ENCODE data around the gene DLG2. TPM values are rescaled to one million over a fixed set of nuclear protein-coding genes. Genes with fewer than 3 reads are reported as not detected.
A peak's percentile ranks its signal among the peaks of the same experiment; 100 is the strongest.

The DLG2 gene
- total RNA-seq, 1 donor from 2014 or later, result 6.7 TPM

DNA sequence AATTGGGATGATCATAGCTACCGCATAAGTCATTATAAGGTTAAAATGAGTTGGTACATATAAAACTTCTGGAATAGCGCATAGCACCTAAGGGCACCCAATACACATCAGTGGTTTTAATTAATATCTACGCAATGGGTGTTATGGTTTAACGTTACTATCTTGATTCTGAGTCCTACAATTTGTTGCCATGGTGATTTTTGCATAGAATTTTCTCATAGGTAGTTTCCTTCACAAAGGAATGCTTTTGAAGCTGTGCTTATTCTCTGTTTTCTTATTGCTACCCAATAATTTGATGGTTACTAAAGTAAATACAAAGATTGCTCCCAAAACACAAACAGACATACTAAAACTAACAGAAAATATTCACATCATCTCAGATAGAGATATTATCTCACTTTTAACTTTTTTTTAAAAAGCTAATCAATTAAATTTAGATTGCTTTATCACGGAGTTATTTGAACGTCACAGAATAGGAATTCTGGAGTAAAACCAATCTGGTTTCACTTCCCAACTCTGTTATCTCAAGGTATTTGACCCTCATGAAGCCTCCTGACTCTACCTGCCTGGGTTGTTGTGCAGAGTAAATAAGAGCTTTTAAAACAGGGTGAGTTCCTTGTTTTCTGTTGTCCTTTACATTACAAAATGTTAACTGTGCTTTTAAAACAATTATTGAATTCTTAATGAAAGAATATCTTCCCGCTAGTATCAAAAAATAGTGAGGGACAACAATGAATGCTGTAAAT lies 1705.5 kb downstream of the DLG2 start:
- Mint-ChIP-seq H3K36me3 (no peaks in the 10 kb centered on the region), H3K27me3 (ENCODE audit: low read depth) (no peaks in the 10 kb centered on the region), H3K4me3 (no peak overlapping the region), H3K9me3 (peaks cover 4% of the 10 kb centered on the region), H3K27ac (peak overlapping the region; percentile 32), H3K4me1 (peaks cover 28% of the 10 kb centered on the region)
- no peak for DNase-seq (ENCODE audit: low spot score in 2 of 2, unreplicated experiment in 2 of 2)
- TF ChIP-seq, protein P1, sequence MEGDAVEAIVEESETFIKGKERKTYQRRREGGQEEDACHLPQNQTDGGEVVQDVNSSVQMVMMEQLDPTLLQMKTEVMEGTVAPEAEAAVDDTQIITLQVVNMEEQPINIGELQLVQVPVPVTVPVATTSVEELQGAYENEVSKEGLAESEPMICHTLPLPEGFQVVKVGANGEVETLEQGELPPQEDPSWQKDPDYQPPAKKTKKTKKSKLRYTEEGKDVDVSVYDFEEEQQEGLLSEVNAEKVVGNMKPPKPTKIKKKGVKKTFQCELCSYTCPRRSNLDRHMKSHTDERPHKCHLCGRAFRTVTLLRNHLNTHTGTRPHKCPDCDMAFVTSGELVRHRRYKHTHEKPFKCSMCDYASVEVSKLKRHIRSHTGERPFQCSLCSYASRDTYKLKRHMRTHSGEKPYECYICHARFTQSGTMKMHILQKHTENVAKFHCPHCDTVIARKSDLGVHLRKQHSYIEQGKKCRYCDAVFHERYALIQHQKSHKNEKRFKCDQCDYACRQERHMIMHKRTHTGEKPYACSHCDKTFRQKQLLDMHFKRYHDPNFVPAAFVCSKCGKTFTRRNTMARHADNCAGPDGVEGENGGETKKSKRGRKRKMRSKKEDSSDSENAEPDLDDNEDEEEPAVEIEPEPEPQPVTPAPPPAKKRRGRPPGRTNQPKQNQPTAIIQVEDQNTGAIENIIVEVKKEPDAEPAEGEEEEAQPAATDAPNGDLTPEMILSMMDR (IDR thresholded peaks at IDR 0.05; ENCODE audit: unreplicated experiment), result no peak

DNA sequence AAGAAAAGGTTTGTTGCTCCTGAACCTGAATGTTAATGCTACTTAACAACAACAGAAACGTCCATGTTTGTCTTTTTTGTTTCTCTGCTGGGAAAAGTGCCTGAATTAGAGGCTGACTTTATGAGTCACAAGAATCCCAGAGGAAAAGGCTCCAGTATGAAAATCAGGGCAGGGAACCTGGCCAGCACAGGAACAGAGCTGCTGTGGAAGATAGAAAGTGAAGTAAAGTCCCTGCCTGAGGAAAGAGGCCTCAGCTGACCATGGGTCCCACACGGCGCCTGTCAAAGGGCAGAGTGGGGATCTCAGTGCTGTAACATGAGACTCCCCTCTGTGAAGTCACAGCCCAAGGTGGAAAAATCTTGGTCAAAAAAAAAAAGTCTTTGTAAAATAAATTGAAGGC lies 1708.7 kb downstream of the DLG2 start:
- Mint-ChIP-seq H3K36me3 (no peaks in the 10 kb centered on the region), H3K9me3 (no peaks in the 10 kb centered on the region), H3K4me3 (no peak overlapping the region), H3K4me1 (peaks cover 22% of the 10 kb centered on the region), H3K27me3 (ENCODE audit: low read depth) (no peaks in the 10 kb centered on the region), H3K27ac (no peak overlapping the region)
- DNase-seq (ENCODE audit: low spot score in 2 of 2, unreplicated experiment in 2 of 2), result no peak
- TF ChIP-seq, protein P1 (IDR thresholded peaks at IDR 0.05; ENCODE audit: unreplicated experiment), result no peak

DNA sequence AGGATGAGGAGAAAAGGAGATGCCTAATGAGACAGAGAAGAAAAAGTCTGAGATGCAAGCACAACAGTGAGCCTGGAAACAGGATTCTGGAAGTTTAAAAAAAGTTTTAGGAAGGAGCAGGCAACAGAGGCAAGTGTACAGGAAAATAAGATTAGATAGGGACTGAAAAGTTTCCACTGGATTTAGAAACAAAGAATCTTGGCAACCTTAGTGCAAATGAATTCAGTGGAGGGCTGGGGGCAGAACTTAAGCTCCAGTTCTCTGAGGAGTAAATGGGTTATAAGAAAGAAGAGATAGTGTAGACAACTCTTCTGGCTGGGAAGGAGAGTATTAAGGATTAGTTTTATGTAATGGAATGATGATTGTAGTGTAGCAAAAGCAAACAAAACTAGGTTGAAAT lies 1712.1 kb downstream of the DLG2 start:
- no peak overlapping the region for H3K4me3 Mint-ChIP-seq
- H3K36me3 Mint-ChIP-seq, result no peaks in the 10 kb centered on the region
- no peak overlapping the region for H3K27ac Mint-ChIP-seq
- TF ChIP-seq, protein P1 (IDR thresholded peaks at IDR 0.05; ENCODE audit: unreplicated experiment), result no peak
- no peak for DNase-seq (ENCODE audit: low spot score in 2 of 2, unreplicated experiment in 2 of 2)
- H3K9me3 Mint-ChIP-seq, result no peaks in the 10 kb centered on the region
- no peaks in the 10 kb centered on the region for H3K4me1 Mint-ChIP-seq
- no peaks in the 10 kb centered on the region for H3K27me3 Mint-ChIP-seq (ENCODE audit: low read depth)

GRCh38 chr11:83909579-83910534 lies 1717.3 kb downstream of the DLG2 start:
- no peak for DNase-seq (ENCODE audit: low spot score in 2 of 2, unreplicated experiment in 2 of 2)
- Mint-ChIP-seq H3K27ac (no peak overlapping the region), H3K9me3 (no peaks in the 10 kb centered on the region), H3K36me3 (no peaks in the 10 kb centered on the region), H3K4me3 (no peak overlapping the region), H3K4me1 (no peaks in the 10 kb centered on the region), H3K27me3 (ENCODE audit: low read depth) (no peaks in the 10 kb centered on the region)
- TF ChIP-seq, protein P1 (IDR thresholded peaks at IDR 0.05; ENCODE audit: unreplicated experiment), result no peak

- H3K27ac Mint-ChIP-seq, result no peak overlapping the region
- H3K27me3 Mint-ChIP-seq (ENCODE audit: low read depth), result no peaks in the 10 kb centered on the region
- no peak overlapping the region for H3K4me3 Mint-ChIP-seq
- TF ChIP-seq, protein P1 (IDR thresholded peaks at IDR 0.05; ENCODE audit: unreplicated experiment), result no peak
- no peaks in the 10 kb centered on the region for H3K4me1 Mint-ChIP-seq
- no peak for DNase-seq (ENCODE audit: low spot score in 2 of 2, unreplicated experiment in 2 of 2)
- no peaks in the 10 kb centered on the region for H3K9me3 Mint-ChIP-seq
- no peaks in the 10 kb centered on the region for H3K36me3 Mint-ChIP-seq
Measured at GRCh38 chr11:83908298-83908856, 1718.8 kb downstream of the DLG2 start.

Data from mesothelial cell of epicardium (in vitro differentiated cells).